ACC112 (cell line): Measurements from ENCODE around the gene WDR27.

Experiments
- H2AFZ ChIP-seq: fragments of 200-600 bp; sonication (generic); one replicate; pipeline ENCODE4 v1.6.0; 2017; ENCODE audit warnings: antibody characterized with exemption, low read length; ENCODE audit not compliant: unreplicated experiment
- H3K27ac ChIP-seq: fragments of 200-600 bp; sonication (generic); 2 replicates; pipeline ENCODE4 v1.5.1; 2014; ENCODE audit warnings: low read depth, mild to moderate bottlenecking, antibody characterized with exemption, low read length, moderate library complexity
- H3K27me3 ChIP-seq: fragments of 200-600 bp; sonication (generic); 2 replicates; pipeline ENCODE4 v1.6.1; 2014; ENCODE audit warnings: mild to moderate bottlenecking, antibody characterized with exemption, low read length, moderate library complexity, mixed read lengths; ENCODE audit not compliant: insufficient read depth
- H3K36me3 ChIP-seq: fragments of 200-600 bp; sonication (generic); 2 replicates; pipeline ENCODE4 v1.6.1; 2016; ENCODE audit warnings: mild to moderate bottlenecking, antibody characterized with exemption, low read length, moderate library complexity, mixed read lengths; ENCODE audit not compliant: insufficient read depth
- H3K4me1 ChIP-seq: fragments of 200-600 bp; sonication (generic); one replicate; pipeline ENCODE4 v1.6.1; 2016; ENCODE audit warnings: low read length, mixed read lengths; ENCODE audit not compliant: insufficient read depth, unreplicated experiment, control insufficient read depth
- H3K4me3 ChIP-seq: fragments of 200-600 bp; sonication (generic); 2 replicates; pipeline ENCODE4 v1.5.1; 2014; ENCODE audit warnings: mild to moderate bottlenecking, low read depth, low read length
- H3K79me2 ChIP-seq: fragments of 200-600 bp; sonication (generic); one replicate; pipeline ENCODE4 v1.6.0; 2016; ENCODE audit warnings: low read length; ENCODE audit not compliant: control insufficient read depth, unreplicated experiment, insufficient read depth

Gene WDR27

DNA sequence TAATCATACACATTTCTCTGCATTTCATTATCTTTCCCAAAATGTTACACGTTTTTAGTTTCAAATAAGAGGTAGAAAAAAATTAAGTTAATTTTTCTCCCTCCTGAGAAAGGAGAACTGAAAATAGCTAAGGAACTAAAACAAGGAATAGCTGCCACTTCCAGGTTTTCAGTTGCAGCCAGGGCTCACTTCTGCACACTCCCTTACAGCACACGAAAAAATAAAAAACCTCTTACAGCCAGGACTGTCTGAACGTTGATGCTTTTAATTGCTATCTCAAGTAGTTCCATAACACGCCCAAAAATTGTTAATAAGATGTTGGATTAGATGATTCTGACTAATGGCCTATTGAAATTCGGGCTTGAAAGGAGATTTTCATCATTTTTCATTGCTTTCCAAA lies 294.5 kb downstream of the WDR27 start:
- Histone ChIP-seq H3K36me3 (no peaks in the 10 kb centered on the region), H3K27ac (no peak overlapping the region), H3K27me3 (no peaks in the 10 kb centered on the region), H3K4me1 (no peaks in the 10 kb centered on the region), H2AFZ (peak overlapping the region; percentile 73), H3K79me2 (no peaks in the 10 kb centered on the region), H3K4me3 (no peak overlapping the region; the same call in 1 of the 2 replicates)
